ENCODE data around the gene PIH1D1.
"Not testable (repeated sequence)": the region's sequence is repeated elsewhere in the genome, so short reads cannot be mapped to it uniquely, and the experiment has no call there.

PIH1D1 gene

DNA sequence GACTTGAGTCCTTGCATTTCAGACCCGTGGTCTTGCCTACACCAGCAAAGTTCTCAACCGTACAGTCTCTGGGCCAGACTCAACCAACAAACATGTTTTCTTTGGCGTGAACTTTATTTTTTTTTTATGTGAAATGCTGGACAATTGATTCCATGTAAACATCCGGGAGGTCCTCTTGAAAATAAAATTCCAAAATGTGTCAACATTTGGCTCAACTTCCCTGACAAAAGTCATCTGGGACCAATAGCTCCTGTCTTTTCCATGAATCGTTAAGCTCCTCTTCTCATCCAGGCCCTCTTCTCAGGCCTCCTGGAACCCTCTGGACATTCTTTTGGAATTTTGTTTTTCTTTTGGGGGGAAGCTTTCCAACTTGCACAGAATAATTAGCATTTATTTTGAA is 4.2 kb upstream of the PIH1D1 start:
- DNase-seq (ENCODE audit: low read depth in 2 of 2) = no peak

DNA sequence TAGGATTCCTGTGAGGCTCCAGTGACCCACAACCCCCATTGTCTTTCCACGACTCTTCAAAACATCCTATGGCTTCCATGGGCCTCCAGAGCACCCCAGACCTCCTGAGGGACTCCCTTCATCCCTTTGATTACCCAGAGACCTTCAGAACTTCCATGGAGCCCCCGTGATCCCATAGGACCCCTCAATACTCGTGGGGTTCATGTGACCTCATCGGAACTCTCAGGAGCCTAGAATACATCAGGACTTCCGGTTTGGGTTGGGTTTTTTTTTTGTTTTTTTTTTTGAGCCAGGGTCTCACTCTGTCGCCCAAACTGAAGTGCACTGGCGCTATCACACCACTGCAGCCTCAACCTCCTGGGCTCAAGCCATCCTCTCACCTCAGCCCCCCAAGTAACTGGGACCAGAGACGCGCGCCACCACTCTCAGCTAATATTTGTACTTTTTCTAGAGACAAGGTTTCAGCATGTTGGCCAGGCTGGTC is 2.2 kb upstream of the PIH1D1 start:
- DNase-seq (ENCODE audit: low read depth in 2 of 2) = no peak

DNA sequence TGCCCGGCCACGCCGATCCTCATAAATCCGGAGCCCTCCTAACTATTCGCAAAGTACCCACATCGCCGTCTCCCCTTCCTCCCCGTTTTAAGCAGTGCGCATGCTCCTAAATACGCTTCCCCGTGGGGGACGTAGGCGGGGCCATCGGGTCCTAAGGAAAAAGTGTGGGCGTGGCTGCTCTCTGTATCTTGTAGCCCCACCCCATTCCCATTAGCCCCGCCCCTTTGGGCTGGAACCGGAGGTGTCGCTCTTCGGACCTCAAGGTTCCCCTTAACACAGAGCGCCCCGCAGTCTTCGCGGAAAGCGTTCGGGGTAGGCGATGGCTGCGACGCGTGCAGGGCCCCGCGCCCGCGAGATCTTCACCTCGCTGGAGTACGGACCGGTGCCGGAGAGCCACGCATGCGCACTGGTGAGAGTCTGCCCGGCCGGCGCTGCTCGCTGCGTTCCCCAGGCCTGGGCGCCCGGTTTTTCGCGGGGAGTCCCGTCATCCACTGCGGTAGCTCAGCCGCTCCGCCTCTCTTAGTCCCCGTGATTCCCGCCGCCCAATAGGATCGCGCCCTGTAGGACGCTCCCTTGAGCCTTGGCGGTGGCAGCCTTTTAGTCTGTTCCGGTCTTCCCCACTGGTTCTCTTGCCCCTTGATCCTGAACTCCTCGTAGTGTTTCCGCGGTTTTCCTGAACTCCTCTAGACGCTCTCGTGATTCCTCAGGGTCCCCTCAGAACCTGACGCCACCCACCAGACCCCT is 1.6 kb upstream of the PIH1D1 start, which contains the start of gene ALDH16A1:
Gene ALDH16A1 (plus strand): TSS at position 213 of the 744 bp plus-strand sequence. CDS start 107 bp downstream, at position 320.
- DNase-seq (ENCODE audit: low read depth in 2 of 2) = peak; percentile 90 to 92

DNA sequence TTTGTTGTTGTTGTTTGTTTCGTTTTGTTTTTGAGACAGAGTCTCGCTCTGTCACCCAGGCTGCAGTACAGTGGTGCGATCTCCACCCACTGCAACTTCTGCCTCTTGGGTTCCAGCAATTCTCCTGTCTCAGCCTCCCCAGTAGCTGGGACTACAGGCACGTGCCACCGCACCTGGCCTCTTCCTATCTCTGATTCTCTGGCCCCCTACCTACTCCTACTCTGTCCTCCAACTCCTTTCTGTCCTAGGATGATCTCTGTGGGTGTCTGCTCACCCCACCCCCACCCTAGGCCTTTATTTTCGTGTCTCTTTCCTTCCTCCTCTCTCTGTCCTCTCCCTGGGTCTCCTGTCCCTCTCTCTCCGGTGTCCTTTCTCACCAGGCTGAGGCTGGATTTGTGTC is 1.2 kb downstream of the PIH1D1 start:
- DNase-seq (ENCODE audit: low read depth in 2 of 2) = no peak

DNA sequence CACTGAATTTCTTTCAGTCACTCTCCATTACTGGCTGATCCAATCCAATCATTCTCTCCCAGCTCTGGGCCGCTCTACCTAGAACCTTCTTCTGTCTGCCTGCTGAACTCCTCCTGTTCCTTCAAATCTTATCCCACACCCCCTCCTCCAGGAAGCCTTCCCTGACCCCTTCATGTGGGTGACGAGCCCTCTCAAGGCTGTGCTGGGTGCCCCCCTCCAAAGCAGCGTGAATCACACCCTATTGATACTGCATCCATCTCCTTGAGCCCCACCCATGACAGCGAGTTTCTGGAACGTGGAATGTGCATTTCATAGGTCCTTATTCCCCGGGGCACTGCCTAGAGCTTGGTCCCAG is 3.2 kb downstream of the PIH1D1 start:
- no peak for DNase-seq (ENCODE audit: low read depth in 2 of 2)

DNA sequence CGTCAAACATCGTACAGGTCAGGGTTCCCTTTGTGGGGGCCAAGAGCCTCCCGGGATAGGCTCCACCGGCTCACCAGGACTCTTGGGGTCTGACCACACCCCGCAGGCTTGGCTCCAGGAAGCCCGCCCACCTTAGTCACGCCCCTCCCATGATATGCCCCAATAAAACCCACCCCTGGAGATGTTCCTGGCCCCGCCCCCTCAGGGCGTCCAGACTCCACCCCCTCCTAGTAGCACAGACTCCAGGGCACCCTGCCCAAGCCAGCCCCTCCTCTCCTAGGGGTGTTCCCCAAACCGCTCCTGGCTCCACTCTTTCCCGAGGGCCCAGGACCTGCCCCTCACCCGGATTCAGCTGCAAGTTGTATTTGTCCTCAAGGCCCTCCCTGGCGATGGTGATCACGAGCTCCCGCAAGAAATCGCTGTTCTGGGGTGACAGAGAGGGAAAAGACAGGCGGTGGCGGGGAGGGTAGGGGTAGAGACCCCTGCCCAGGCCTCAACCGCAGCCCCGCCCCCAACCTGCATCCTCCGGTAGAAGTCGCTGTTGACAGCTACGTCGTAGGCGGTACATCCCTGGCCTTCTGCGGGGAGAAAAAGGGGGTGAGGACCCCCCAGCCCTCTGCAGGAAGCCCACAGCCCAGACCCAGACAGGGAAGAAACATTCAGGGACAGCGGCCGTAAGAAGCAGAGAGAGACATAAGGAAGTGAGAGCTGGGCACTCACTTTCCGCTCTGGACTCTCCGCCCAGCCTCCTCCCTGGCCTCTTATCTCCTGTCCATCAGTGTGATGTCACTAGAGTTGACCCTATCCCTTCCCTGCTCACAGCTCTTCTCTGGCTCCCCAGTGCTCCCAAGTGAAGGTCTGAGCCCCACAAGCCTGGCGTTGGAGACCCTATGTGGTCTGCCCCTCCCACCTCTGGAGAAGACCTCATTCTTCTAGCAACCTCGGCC is 3.9 kb downstream of the PIH1D1 start:
- DNase-seq (ENCODE audit: low read depth in 2 of 2) = no peak

DNA sequence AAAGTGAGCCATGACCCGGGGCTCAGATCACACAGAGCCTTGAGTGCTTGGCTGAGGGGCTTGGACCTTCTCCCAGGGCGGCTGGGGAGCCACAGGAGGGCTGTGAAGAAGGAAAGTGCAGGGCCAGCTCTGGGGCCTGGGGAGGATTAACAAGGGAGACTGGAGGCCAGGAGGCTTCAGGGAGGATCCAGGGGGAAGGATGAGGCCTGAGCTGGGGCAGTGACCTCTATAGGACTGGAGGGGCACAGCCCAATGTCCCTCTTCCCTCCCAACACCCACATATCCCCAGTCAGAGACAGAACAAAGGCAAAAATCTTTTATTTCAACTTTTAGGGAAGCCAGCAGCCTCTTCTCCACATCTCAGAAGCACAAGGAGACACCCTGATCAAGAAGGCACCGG is 5.6 kb downstream of the PIH1D1 start:
- no peak for DNase-seq (ENCODE audit: low read depth in 2 of 2)

DNA sequence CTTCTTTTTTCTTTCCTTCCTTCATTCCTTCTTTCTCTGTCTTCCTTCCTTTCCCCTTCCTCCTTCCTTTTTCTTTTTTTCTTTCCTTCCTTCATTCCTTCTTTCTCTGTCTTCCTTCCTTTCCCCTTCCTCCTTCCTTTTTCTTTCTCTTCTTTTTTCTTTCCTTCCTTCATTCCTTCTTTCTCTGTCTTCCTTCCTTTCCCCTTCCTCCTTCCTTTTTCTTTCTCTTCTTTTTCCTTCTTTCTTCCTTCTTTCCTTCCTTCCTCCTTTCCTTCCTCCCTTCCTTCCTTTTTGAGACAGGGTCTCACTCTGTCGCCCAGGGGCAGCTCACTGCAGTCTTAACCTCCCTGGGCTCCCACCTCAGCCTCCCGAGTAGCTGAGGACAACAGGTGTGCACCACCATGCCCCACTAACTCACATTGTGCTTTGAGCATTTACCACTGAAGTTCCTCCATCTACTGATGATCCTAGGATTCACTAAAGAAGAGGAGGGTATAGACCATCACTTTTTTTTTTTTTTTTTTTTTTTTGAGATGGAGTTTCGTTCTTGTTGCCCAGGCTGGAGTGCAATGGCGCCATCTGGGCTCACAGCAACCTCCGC is 7.4 kb downstream of the PIH1D1 start:
- not testable (repeated sequence) for DNase-seq (ENCODE audit: low read depth in 2 of 2)

DNA sequence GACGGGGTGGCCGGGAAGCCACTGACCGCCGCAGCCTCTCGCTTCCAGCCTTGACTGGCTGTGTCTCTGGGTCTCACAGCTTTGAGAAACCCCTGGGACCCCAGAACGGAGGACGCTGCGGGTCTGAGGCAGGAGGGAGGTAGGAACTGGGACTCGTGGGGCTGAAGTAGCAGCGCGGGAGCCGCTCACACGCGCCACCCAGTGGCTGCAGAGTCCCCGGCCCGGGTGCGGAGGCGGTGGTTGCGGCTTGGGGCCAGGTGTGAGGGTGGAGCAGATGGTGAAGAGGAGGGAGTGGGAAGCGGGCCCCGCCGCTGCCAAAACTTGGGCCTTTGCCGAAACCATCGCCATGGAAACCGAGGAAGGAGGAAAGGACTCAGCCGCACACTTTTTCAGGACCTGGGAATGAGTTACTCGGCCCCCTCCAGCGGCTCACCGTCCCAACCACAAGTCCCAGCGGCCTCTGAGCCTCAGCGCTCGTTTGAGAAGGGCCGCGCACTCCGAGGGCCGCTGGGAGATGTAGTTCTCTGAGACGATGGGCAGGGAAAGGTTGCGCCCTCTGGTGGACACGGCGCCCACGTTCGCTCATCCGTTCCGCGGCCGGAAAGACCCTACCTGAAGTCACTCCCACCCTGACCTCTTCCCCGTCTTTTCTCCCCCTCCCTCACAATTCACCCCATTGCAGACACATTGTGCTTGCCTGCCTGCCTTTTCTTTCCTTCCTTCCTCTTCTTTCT is 8.1 kb downstream of the PIH1D1 start:
- DNase-seq (ENCODE audit: low read depth in 2 of 2) = peak; percentile 84 to 87

DNA sequence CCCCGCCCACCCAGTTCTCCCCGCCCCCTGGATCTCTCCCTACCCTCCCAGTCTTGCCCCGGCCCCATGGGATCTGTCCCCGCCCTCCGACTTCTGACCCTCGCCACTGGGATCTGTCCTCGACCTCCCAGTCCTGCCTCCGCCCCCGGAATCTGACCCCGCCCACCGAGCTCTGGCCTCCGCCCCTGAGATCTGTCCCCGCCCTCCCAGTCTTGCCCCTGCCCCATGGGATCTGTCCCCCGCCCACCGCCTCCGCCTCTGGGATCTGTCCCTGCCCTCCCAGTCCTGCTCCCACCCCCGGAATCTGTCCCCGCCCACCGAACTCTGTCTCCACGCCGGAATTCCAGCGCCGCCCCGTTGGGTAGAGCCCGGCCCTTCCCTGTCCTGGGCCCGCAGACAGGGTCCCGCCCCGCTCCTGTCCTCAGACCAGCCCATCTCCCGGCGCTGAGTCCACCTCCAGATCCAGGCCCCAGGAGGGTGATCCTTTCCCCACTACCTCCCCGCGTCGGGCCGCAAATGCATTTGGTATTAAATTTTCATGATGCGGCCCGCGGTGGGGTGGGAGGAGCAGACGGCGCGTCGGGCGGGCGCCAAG is 8.7 kb downstream of the PIH1D1 start:
- no peak for DNase-seq (ENCODE audit: low read depth in 2 of 2)

DNA sequence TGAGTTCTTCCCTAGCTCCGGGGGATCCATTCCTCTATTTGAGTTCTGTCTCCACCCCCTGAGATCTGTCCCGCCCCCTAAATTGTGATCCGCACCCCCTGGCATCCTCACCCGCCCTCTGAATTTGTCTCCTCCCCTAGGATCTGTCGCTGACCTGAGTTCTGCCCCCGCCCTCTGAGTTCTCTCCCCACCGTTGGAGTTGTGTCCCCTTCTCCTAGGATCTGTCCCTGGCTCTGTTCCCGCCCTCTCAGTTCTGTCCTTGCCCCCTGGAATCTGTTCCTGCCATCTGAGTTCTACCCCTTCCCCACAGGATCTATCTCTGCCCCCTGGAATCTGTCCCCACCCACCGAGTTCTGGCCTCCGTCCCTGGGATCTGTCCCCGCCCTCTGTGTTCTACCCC is 9.3 kb downstream of the PIH1D1 start:
- DNase-seq (ENCODE audit: low read depth in 2 of 2) = no peak

DNA sequence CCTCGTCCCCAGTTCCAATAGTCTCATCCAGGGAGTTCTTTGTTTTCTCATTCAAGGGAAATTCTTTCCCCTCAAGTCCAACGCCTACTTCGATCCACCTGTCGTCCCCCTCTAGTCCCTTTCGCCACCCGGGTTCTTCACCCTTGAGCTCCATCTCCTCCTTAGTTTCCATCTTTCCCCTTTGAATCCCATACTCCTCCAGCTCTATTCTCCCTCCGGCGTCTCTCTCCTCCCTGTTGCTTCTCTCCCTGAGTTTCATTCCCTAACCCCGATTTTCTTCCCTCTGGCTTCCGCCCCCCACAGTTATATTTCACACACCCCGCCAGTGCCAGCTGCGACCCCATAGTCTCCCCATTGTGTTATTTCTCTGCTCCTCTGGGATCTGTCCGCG is 9.7 kb downstream of the PIH1D1 start:
- no peak for DNase-seq (ENCODE audit: low read depth in 2 of 2)

DNA sequence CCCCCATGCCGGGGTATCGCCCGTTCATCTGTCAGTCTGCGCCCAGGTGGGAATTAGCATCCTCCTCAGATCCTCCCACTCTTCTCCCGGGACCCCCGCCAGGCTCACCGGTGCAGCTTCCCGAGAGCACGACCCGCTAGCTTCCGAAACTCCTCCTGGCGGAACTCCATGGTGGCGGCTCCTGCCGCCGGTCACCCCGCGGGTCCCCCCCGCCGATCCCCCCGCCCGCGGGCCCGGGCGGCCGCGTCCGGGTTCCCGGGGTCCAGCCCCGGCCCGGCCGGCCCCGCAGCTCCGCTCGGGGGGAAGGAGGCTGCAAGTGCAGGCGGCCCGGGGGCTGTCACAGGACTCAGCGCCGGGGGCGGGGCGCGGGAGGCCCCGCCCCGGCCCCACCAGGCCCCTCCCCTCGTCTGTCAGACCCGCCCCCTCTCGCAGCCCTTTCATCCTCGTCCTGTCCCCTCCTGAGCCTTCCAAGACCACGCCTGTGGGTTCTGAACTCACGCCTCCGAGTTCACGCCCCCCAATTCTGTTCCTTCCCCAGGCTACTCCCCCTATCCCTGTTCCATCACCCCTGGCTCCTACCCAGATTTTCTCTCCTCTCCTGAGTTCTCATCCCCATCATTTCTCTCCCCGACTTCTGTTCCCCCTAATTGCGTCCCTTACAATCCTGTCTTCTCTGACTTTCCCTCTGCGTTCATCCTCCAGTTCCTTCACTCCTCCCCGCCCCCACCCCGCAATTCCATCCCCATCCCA is 10.2 kb downstream of the PIH1D1 start, which contains the start of gene SLC17A7:
Gene SLC17A7 (minus strand): TSS at position 318 of the 750 bp plus-strand sequence. CDS start 148 bp downstream, at position 170.
- no peak for DNase-seq (ENCODE audit: low read depth in 2 of 2)

DNA sequence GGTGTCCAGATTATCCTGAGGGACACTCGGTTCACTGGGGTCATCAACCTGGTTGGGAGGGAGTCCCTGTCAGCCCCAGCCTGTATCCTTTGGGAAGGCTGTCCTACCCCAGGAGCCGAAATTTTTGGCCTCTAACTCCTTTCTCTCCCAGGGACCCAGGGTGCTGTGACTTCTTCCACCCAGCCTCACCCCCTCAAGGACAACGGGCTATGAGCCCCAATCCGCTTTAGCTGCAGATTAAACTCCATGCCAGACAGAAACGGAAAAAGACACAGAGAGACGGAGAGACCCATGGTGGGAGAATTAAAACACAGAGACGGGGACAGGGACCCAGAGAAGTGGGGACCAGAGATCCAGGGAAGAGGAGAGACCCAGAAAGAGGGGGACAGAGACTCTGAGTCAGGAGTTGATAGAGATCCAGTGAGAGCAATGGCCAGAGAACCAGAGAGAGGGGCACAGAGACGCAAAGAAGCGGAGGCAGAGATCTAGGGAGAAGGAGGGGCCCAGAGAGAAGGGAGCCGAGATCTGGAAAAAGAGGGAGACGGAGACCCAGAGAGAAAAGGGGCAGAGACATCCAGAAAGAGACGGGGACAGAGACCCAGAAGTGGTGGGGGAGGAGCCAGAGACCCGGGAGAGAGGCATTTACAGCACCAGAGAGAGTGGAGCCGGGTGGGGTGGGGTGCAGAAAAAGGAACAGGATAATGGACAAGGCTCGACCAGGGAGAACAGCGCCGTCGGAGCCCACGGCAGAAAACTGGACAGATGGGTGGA is 11.0 kb downstream of the PIH1D1 start:
- DNase-seq (ENCODE audit: low read depth in 2 of 2) = no peak

DNA sequence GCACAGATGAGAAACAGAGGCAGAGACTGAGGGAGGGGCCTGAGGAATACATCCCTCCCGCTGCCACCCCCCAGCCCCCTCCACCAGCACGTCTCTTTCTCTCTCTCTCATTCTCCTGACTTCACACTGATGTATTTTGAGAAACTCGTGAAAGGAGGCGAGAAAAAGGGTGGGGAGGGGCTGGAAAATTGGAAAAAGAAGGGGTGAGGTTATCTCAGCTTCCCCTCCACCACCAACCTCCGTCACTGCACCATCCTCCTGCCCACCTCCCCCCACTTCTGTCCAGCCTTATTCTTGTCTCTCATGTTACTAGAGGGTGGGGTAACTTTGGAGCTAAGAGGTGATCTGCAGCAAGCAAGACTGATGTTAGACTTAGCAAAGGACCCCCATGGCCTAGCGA is 11.8 kb downstream of the PIH1D1 start:
- DNase-seq (ENCODE audit: low read depth in 2 of 2) = no peak

DNA sequence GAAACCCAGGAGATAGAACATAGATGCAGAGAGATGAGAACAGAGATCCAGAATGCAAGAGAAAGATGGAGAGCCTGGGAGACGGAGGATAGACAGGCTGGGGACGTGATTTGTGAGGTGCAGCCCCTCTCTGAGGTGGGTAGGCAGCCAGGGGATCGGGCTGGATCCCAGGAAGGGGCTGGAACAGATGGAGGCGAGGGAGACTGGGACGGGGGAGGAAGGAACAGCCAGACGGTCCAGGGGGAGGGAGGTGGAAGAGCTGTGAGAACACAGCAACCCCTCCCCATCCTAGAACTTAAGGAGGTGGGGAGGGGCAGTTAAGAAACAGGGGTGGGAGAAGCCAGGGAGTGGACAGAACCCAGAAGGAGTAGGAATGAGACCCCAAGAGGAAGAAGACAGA is 13.4 kb downstream of the PIH1D1 start:
- DNase-seq (ENCODE audit: low read depth in 2 of 2) = no peak

DNA sequence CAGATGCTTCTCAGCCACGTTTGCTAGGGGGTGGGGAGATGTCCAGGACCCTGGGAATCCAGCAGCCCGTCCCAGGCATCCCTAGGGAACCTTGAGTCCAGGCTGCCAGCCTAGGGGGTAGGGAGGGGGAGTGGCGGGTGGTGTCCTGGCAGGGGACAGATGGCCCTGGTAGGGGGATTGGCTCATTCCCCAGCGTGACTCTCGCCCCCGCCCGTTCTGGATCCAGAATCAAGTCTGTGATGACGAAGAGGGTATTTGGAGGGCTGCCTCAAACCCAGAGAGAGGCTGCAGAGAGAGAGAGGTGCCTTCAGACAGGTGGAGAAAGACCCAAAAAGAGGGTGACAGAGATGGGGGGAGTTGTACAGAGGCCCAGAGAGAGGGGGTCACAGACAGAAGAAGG is 14.4 kb downstream of the PIH1D1 start:
- DNase-seq (ENCODE audit: low read depth in 2 of 2) = no peak

DNA sequence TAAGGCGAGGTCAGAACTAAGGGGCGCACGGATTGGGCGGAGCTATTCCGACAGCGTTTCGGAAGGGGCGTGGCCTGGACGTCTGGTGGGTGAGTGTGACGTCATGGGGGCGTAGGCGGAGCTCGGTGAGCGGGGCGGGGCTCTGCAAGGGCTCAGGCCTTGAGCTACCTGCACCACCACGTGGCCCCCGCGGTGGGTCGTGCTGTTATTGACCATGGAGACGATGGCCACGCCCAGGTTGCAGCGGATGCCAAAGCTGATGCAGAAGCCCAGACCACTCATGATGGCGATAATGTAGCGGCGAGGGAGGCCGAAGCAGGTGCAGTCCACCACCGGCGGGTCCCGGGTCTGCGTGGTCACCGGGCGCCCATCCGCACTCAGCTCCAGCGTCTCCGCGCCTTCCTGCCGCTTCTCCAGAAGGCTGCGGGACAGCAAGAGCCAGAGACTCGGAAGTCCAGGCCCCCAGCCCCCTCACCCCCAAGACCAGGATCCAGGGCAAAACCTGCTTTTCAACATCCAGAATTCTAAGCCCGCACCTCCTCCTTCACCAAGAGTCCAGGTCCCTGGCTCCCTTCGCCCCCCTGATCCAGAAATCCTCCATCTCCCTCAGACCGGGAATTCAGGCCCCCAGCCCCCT is 15.1 kb downstream of the PIH1D1 start:
- no peak for DNase-seq (ENCODE audit: low read depth in 2 of 2)

DNA sequence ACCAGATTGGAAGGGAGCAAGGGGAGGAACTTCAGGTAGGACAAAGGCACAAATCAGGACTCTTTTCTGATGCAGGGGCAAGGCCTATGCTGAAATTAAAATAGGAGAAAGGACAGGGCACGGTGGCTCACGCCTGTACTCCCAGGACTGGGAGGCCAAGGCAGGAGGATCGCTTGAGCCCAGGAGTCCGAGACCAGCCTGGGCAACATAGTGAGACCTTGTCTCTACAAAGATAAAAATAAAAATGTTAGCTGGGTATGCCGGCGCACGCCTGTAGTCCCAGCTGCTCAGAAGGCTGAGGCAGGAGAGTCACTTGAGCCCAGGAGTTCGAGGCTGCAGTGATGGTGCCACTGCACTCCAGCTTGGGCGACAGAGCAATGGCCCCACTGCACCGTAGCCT is 15.9 kb downstream of the PIH1D1 start:
- DNase-seq (ENCODE audit: low read depth in 2 of 2) = no peak

Data from stimulated activated CD8-positive, alpha-beta memory T cell treated with anti-CD3 and anti-CD28 coated beads, Interleukin-7, amount 100 ng/mL, for 1 hour (primary cell).